ENCODE measurements around the gene NOC2L. TPM values are rescaled to one million over a fixed set of nuclear protein-coding genes. Genes with fewer than 3 reads are reported as not detected.

NOC2L gene
- polyA plus RNA-seq, 1 donor (not counting 4 experiments of a cell fraction or from before 2014, with no cell fraction given): 51.8 TPM

- Histone ChIP-seq H3K4me3 (ENCODE audit: control insufficient read depth in 2 of 3, extremely low read depth in 1 of 3, insufficient read depth in 2 of 3, low read depth in 1 of 3, low read length in 3 of 3) (no peak overlapping the region), H3K4me1 (ENCODE audit: control insufficient read depth, extremely low read depth, insufficient read depth, low read length) (no peaks in the 10 kb centered on the region), H3K4me2 (ENCODE audit: control insufficient read depth, extremely low read depth, insufficient read depth, low read depth, low read length) (no peak overlapping the region), H3K27me3 (ENCODE audit: control insufficient read depth, extremely low read depth, insufficient read depth, low read length) (peaks cover 81% of the 10 kb centered on the region), H2AFZ (ENCODE audit: control insufficient read depth, low read length) (no peak overlapping the region), H3K9me3 (ENCODE audit: control insufficient read depth, low read depth, low read length) (no peaks in the 10 kb centered on the region), H3K79me2 (ENCODE audit: control insufficient read depth, insufficient read depth, low read length) (no peaks in the 10 kb centered on the region), H3K36me3 (ENCODE audit: control insufficient read depth in 2 of 2, extremely low read depth in 1 of 2, insufficient read depth in 2 of 2, low read length in 2 of 2) (no peaks in the 10 kb centered on the region), H3K9ac (ENCODE audit: control insufficient read depth, extremely low read depth, insufficient read depth, low read length) (no peak overlapping the region), H3K27ac (ENCODE audit: control insufficient read depth, insufficient read depth, low read length) (no peak overlapping the region), H3K9me1 (ENCODE audit: control insufficient read depth, extremely low read depth, insufficient read depth, low read length) (no peaks in the 10 kb centered on the region), H4K20me1 (ENCODE audit: control insufficient read depth, extremely low read depth, insufficient read depth, low read length) (no peaks in the 10 kb centered on the region)
- dilution Hi-C loops (cut with MboI; ENCODE audit: extremely low pct_ligation_motif_present, low sequenced_read_pairs): no loop called here
- no peak for FAIRE-seq
- DNase-seq (ENCODE audit: low read depth, low spot score): no peak
- TF ChIP-seq CTCF (optimal IDR thresholded peaks at IDR 0.05 in 1 of 3, IDR thresholded peaks at IDR 0.05 in 1 of 3, conservative IDR thresholded peaks at IDR 0.05 in 1 of 3; ENCODE audit: extremely low read depth in 1 of 3, insufficient read depth in 2 of 3, low read length in 3 of 3): no peak
- no peak for TF ChIP-seq EZH2 (IDR thresholded peaks at IDR 0.05; ENCODE audit: low read length)
Measured at GRCh38 chr1:932776-933602, 26.1 kb downstream of the NOC2L start.

GRCh38 chr1:932173-932510, 26.9 kb downstream of the NOC2L start:
- FAIRE-seq (no peak), DNase-seq (ENCODE audit: low read depth, low spot score) (no peak)
- Histone ChIP-seq H3K27ac (ENCODE audit: control insufficient read depth, insufficient read depth, low read length) (no peak overlapping the region), H3K4me1 (ENCODE audit: control insufficient read depth, extremely low read depth, insufficient read depth, low read length) (no peaks in the 10 kb centered on the region), H3K79me2 (ENCODE audit: control insufficient read depth, insufficient read depth, low read length) (no peaks in the 10 kb centered on the region), H3K4me3 (ENCODE audit: control insufficient read depth in 2 of 3, extremely low read depth in 1 of 3, insufficient read depth in 2 of 3, low read depth in 1 of 3, low read length in 3 of 3) (no peak overlapping the region), H3K9me1 (ENCODE audit: control insufficient read depth, extremely low read depth, insufficient read depth, low read length) (no peaks in the 10 kb centered on the region), H3K36me3 (ENCODE audit: control insufficient read depth in 2 of 2, extremely low read depth in 1 of 2, insufficient read depth in 2 of 2, low read length in 2 of 2) (no peaks in the 10 kb centered on the region), H2AFZ (ENCODE audit: control insufficient read depth, low read length) (no peak overlapping the region), H3K9ac (ENCODE audit: control insufficient read depth, extremely low read depth, insufficient read depth, low read length) (no peak overlapping the region), H3K27me3 (ENCODE audit: control insufficient read depth, extremely low read depth, insufficient read depth, low read length) (peaks cover 89% of the 10 kb centered on the region), H3K9me3 (ENCODE audit: control insufficient read depth, low read depth, low read length) (no peaks in the 10 kb centered on the region), H4K20me1 (ENCODE audit: control insufficient read depth, extremely low read depth, insufficient read depth, low read length) (peaks cover 2% of the 10 kb centered on the region), H3K4me2 (ENCODE audit: control insufficient read depth, extremely low read depth, insufficient read depth, low read depth, low read length) (no peak overlapping the region)
- dilution Hi-C loops (cut with MboI; ENCODE audit: extremely low pct_ligation_motif_present, low sequenced_read_pairs): no loop called here
- no peak for TF ChIP-seq EZH2 (IDR thresholded peaks at IDR 0.05; ENCODE audit: low read length)
- TF ChIP-seq CTCF (optimal IDR thresholded peaks at IDR 0.05 in 1 of 3, IDR thresholded peaks at IDR 0.05 in 1 of 3, conservative IDR thresholded peaks at IDR 0.05 in 1 of 3; ENCODE audit: extremely low read depth in 1 of 3, insufficient read depth in 2 of 3, low read length in 3 of 3): no peak

Measured in keratinocyte (primary cell).